Adipocyte (in vitro differentiated cells): ENCODE data around the gene CA6.
"Not testable (repeated sequence)": the region's sequence is repeated elsewhere in the genome, so short reads cannot be mapped to it uniquely, and the experiment has no call there.

Source experiments
- DNase-seq: peaks from one replicate; pipeline ENCODE4 v3.0.0-alpha.2; 2015; ENCODE audit warnings: low read depth
- H3K27me3 ChIP-seq: replicated peaks from 2 replicates; pipeline ENCODE4 v1.7.0; 2013; ENCODE audit warnings: mild to moderate bottlenecking, low read length, moderate library complexity; ENCODE audit not compliant: control insufficient read depth, insufficient read depth
- H3K36me3 ChIP-seq: 2 replicates; pipeline ENCODE4 v1.7.0; 2013; ENCODE audit warnings: low read length, mild to moderate bottlenecking, moderate library complexity; ENCODE audit not compliant: control insufficient read depth, insufficient read depth, severe bottlenecking
- H3K4me1 ChIP-seq: 2 replicates; pipeline ENCODE4 v1.7.0; 2013; ENCODE audit warnings: mild to moderate bottlenecking, low read length, moderate library complexity; ENCODE audit not compliant: control insufficient read depth, insufficient read depth
- H3K4me3 ChIP-seq: 2 replicates; pipeline ENCODE4 v1.7.0; 2013; ENCODE audit warnings: mild to moderate bottlenecking, low read length, moderate library complexity
- H3K9ac ChIP-seq: 2 replicates; pipeline ENCODE4 v1.7.0; 2013; ENCODE audit warnings: mild to moderate bottlenecking, low read length, moderate library complexity
- H3K9me3 ChIP-seq: 2 replicates; pipeline ENCODE4 v1.7.0; 2013; ENCODE audit warnings: mild to moderate bottlenecking, low read length, moderate library complexity; ENCODE audit not compliant: control insufficient read depth

CA6 gene

GRCh38 chr1:9010781-9011323 lies 65.2 kb downstream of the CA6 start:
- no peaks in the 10 kb centered on the region for H3K9me3 ChIP-seq
- no peak overlapping the region for H3K9ac ChIP-seq
- no peak for DNase-seq
- no peak overlapping the region for H3K4me3 ChIP-seq
- H3K36me3 ChIP-seq: no peaks in the 10 kb centered on the region
- H3K27me3 ChIP-seq: peaks cover 4% of the 10 kb centered on the region
- no peaks in the 10 kb centered on the region for H3K4me1 ChIP-seq

GRCh38 chr1:9013819-9014218 lies 68.2 kb downstream of the CA6 start:
- no peak for DNase-seq
- no peaks in the 10 kb centered on the region for H3K9me3 ChIP-seq
- no peaks in the 10 kb centered on the region for H3K4me1 ChIP-seq
- no peak overlapping the region for H3K9ac ChIP-seq
- peaks cover 10% of the 10 kb centered on the region for H3K27me3 ChIP-seq
- no peaks in the 10 kb centered on the region for H3K36me3 ChIP-seq
- no peak overlapping the region for H3K4me3 ChIP-seq

GRCh38 chr1:9014475-9015375 lies 69.1 kb downstream of the CA6 start:
- H3K9me3 ChIP-seq: no peaks in the 10 kb centered on the region
- H3K4me1 ChIP-seq: no peaks in the 10 kb centered on the region
- no peak overlapping the region for H3K9ac ChIP-seq
- no peak for DNase-seq
- no peak overlapping the region for H3K4me3 ChIP-seq
- peaks cover 16% of the 10 kb centered on the region for H3K27me3 ChIP-seq
- H3K36me3 ChIP-seq: no peaks in the 10 kb centered on the region

GRCh38 chr1:9016455-9016854 lies 70.8 kb downstream of the CA6 start:
- no peak for DNase-seq
- no peak overlapping the region for H3K9ac ChIP-seq

GRCh38 chr1:9018333-9018732 lies 72.7 kb downstream of the CA6 start:
- H3K9me3 ChIP-seq: no peaks in the 10 kb centered on the region
- H3K4me3 ChIP-seq: no peak overlapping the region
- H3K36me3 ChIP-seq: no peaks in the 10 kb centered on the region
- no peaks in the 10 kb centered on the region for H3K4me1 ChIP-seq
- no peak overlapping the region for H3K9ac ChIP-seq
- H3K27me3 ChIP-seq: peaks cover 25% of the 10 kb centered on the region
- no peak for DNase-seq

More at GRCh38 chr1:9016455-9016854, 70.8 kb downstream of the CA6 start:
- peaks cover 20% of the 10 kb centered on the region for H3K27me3 ChIP-seq
- H3K4me3 ChIP-seq: no peak overlapping the region
- no peaks in the 10 kb centered on the region for H3K36me3 ChIP-seq
- H3K9me3 ChIP-seq: no peaks in the 10 kb centered on the region
- H3K4me1 ChIP-seq: no peaks in the 10 kb centered on the region

- H3K4me1 ChIP-seq: no peaks in the 10 kb centered on the region
- no peak overlapping the region for H3K9ac ChIP-seq
- H3K4me3 ChIP-seq: no peak overlapping the region
- DNase-seq: no peak
- H3K36me3 ChIP-seq: no peaks in the 10 kb centered on the region
- H3K27me3 ChIP-seq: peaks cover 25% of the 10 kb centered on the region
- H3K9me3 ChIP-seq: no peaks in the 10 kb centered on the region
Measured at GRCh38 chr1:9019896-9020295, 74.2 kb downstream of the CA6 start.

GRCh38 chr1:9020305-9020704 lies 74.6 kb downstream of the CA6 start:
- DNase-seq: no peak
- Histone ChIP-seq H3K9ac (no peak overlapping the region), H3K27me3 (peaks cover 25% of the 10 kb centered on the region), H3K36me3 (no peaks in the 10 kb centered on the region), H3K9me3 (no peaks in the 10 kb centered on the region), H3K4me1 (no peaks in the 10 kb centered on the region), H3K4me3 (no peak overlapping the region)

GRCh38 chr1:9022026-9022738 lies 76.5 kb downstream of the CA6 start:
- peaks cover 25% of the 10 kb centered on the region for H3K27me3 ChIP-seq
- not testable (repeated sequence) for H3K4me3 ChIP-seq, H3K36me3 ChIP-seq, H3K9me3 ChIP-seq, DNase-seq, H3K4me1 ChIP-seq, H3K9ac ChIP-seq

- Histone ChIP-seq H3K4me1 (no peaks in the 10 kb centered on the region), H3K36me3 (no peaks in the 10 kb centered on the region), H3K9me3 (no peaks in the 10 kb centered on the region), H3K4me3 (no peak overlapping the region), H3K27me3 (peaks cover 22% of the 10 kb centered on the region), H3K9ac (no peak overlapping the region)
- no peak for DNase-seq
Measured at GRCh38 chr1:9022773-9023172, 77.1 kb downstream of the CA6 start.
